Fibroblast of skin of scalp (primary cell): Measurements from ENCODE around the gene AHNAK2. TPM values are rescaled to one million over a fixed set of nuclear protein-coding genes. Genes with fewer than 3 reads are reported as not detected.
"Not testable (repeated sequence)": the region's sequence is repeated elsewhere in the genome, so short reads cannot be mapped to it uniquely, and the experiment has no call there.

ENCODE experiments used
- DNase-seq: peaks from one replicate; pipeline ENCODE4 v3.0.0-alpha.2; 2013
- polyA plus RNA-seq, 2 experiments: library from polyadenylated mRNA; unstranded; fragments of 120-200 nt; gene quantifications; one replicate each; pipeline ENCODE4 v1.2.1, GENCODE V29; 2013; ENCODE audit not compliant: insufficient read length in 2 of 2

The AHNAK2 gene
- polyA plus RNA-seq (2013, experiment 1 of 2; ENCODE audit: insufficient read length): 50.2 TPM
- 47.8 TPM for polyA plus RNA-seq (2013, experiment 2 of 2; ENCODE audit: insufficient read length)

DNA sequence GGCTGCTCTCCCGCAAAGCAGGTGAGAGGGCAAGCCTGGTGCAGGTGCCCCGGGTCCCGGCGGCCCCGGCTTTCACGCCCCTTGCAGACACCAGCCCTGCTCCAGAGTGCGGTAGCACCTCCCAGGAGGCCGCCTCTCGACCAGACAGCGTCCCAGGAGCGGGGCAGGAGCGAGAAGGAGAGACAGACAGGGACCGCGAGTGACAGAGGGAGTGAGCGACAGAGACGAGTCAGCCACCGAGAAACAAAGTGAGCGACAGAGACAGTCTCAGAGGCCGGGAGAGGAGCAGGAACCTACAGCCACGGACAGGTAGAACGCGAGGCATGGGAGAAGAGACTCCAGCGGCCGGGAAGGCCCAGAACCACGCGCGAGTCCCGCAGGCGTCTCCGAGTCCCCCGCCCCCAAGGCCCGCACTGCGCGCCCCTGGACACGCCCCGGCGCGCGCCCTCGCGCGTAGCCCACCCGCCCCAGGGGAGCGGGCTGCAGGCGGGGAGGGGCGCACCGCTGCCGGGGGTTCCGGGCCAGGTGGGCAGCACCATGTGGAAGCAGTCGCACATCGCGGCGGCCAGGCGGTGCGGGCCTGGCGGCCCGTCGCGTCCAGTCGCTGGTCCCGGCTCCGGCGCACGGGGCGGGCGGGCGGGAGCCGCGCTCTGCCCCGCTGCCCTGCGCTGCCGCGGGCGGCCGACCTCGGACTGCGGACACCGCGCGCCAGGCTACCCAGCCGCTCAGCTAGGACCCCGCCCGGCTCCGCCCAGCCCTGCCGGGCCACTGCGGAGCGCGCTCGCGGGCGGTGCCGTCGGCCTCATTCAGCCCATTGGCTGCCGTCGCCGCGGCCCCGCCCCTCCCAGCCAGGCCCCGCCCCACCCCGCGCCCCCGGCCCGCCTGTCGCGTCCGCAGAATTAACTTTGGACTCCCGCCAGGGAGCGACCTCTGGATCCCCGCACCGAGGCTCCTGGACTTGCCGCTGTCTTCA lies at the start of gene AHNAK2:
Gene AHNAK2, minus strand, starts transcription at position 694 of the 973 bp plus-strand sequence. Its CDS starts 137 bp downstream, at position 557.
- DNase-seq: peak; percentile 74

DNA sequence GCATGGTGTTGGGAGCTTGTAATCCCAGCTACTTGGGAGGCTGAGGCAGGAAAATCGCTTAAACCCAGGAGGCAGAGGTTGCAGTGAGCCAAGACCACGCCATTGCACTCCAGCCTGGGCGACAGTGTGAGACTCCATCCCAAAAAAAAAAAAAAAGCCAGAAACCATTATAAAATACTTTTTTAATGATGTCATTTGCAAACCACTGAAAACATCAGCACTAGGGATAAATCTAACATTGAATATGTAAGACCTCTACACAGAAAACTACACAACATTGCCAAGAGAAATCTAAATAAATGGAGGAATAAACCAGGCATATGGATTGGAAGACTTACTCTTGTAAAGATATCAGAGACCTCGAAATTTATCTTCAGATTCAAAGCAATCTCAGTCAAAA lies 49.5 kb upstream of the AHNAK2 start:
- DNase-seq: not testable (repeated sequence)

DNA sequence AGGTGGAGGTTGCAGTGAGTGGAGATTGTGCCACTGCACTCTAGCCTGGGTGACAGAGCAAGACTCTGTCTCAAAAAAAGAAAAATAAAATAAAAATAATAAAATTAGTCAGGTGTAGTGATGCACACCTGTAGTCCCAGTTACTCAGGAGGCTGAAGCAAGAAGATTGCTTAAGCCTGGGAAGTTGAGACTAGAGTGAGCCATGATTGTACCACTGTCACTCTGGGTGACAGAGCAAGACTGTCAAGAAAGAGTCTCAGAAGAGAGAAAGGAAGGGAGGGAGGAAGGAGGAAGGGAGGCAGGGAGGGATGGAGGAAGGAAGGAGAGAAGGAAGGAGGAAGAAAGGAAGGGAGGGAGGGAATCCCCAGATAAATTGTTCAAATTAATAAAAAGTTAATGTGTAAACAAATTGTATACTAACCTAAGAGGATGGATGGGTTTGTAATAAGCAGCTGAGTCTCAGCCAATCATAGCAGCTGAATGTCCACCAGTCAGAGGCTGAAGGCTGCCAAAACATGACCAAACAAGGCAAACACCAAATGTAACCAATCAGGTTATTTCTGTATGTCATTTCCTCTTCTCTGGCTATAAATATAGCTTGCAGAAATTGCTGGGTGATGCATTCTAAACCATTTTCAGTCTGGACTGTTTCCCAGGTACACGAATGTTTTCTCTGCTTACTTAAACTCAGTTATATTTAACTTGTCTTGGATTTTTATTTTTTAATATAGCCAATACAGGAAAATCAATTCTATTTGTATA lies 48.8 kb upstream of the AHNAK2 start:
- DNase-seq: peak; percentile 55

DNA sequence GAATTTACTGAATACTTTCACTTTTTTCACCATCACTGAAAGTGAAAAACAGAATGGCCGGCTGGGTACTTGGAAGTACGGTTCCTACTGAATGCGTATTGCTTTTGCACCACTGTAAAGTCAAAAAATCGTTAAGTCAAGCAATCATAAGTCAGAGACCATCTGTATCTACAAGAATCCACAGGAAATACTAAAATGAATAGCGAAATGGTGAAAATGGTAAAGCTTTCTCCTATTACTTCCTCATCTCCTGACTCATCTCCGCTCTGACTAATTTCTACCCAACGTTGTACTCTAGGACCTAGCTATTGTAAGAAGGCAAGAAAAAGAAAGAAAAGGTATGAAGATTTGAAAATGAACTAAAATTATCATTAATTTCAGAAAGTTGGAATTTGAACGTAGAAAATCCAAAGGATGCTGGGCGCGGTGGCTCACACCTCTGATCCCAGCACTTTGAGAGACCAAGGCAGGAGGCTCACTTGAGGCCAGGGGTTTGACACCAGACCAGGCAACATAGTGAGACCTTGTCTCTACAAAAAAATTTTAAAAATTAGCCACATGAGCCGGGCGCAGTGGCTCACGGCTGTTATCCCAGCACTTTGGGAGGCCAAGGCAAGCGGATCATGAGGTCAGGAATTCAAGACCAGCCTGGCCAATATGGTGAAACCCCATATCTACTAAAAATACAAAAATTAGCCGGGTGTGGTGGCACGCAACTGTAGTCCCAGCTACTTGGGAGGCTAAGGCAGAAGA lies 48.0 kb upstream of the AHNAK2 start:
- peak; percentile 40 for DNase-seq

DNA sequence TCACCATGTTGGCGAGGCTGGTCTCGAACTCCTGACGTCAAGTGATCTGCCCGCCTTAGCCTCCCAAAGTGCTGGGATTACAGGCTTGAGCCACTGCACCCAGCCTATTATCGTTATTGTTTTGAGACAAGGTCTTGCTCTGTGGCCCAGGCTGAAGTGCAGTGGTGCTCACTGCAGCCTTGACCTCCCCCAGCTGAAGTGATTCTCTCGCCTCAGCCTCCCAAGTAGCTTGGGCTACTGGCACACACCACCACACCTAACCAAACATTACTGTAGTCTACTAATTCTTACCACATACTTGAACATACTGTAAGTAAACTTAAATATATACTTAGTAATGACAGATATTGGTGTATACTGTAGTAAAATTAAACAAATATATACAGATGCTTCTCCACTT lies 47.3 kb upstream of the AHNAK2 start:
- DNase-seq: no peak

DNA sequence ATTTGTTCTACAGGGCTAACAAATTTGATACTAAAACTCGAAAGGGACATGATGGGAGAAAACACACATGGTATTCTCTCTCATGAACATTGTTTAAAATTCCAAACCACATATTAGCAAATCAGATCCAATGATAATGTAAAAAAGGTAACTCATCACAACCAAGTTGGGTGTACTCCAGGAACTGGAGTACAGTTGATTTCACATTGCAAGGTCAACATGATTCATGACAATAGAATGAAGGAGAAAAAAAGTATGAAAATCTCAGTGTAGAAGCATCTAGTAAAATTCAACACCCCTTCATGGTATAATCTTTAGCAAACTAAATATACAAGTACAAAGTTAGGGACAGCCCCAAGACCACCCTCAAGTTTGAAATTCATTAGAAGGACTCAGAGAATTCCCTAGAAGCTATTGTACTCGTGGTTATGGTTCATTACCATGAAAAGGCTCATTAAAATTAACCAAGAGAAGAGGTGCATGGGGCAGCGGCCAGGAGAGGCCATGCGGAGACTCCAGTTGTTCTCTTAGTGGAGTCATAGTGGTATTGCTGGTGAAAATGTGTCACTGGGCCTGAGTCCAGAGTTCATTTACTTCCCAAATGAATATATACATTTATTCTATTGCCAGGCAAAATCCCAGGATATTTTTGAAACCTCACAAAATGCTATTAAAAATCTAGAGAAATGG lies 45.8 kb upstream of the AHNAK2 start:
- DNase-seq: peak; percentile 50

DNA sequence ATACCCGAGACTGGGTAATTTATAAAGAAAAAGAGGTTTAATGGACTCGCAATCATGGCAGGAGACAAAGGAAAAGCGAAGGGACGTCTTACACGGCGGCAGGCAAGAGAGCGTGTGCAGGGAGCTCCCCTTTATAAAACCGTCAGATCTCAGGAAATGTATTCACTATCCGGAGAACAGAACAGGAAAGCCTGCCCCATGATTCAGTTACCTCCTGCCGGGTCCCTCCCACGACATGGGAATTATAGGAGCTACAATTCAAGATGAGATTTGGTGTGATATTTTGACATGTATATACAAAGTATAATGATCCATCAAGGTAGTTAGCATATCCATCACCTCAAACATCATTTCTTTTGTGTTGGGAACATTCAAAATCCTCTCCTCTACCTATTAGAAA lies 45.0 kb upstream of the AHNAK2 start:
- DNase-seq: no peak

DNA sequence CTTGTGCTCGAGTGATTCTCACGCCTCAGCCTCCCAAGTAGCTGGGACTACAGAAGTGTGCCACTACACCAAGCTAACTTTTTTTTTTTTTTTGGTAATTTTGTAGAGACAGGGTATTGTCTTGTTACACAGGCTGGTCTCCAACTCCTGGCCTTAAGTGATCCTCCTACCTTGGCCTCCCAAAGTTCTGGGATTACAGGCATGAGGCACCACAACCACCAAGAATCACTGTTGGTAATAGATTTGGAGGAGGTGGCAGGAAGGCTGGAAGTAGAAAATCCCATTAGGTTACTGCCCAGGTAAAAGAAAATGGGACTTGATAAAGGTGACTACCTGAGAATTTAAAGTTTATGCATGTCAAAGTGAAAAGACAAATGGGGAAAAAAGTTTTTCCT lies 44.1 kb upstream of the AHNAK2 start:
- no peak for DNase-seq

DNA sequence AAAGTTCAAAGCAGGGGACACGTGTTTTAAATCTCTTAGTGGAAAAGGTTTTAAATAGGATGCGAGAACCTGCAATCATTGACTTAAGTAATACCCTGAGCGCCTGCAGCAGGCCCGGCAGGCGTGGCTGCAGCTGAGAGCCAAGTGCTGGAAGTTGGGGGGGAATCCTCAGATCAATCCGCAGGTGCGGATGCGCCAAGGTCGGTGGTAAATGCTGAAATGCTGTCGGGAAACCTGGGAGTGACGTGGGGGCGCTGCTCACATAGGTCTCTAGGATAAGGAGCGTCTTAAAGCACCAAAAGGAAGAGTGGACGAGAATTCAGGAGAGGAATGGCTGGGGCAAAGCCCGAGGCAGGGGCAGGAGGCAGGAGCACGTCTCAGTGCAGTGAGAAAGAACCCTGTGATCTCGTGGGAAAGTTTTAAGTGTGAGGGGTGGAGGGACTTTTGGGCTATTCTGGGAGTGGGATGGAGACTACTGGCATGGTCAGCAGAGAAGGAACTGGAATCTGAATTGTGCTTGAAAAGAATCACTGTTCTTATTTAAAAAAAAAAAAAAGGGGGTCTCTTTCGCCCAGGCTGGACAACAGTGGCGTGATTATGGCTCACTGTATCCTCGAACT lies 43.6 kb upstream of the AHNAK2 start:
- DNase-seq: peak; percentile 36

DNA sequence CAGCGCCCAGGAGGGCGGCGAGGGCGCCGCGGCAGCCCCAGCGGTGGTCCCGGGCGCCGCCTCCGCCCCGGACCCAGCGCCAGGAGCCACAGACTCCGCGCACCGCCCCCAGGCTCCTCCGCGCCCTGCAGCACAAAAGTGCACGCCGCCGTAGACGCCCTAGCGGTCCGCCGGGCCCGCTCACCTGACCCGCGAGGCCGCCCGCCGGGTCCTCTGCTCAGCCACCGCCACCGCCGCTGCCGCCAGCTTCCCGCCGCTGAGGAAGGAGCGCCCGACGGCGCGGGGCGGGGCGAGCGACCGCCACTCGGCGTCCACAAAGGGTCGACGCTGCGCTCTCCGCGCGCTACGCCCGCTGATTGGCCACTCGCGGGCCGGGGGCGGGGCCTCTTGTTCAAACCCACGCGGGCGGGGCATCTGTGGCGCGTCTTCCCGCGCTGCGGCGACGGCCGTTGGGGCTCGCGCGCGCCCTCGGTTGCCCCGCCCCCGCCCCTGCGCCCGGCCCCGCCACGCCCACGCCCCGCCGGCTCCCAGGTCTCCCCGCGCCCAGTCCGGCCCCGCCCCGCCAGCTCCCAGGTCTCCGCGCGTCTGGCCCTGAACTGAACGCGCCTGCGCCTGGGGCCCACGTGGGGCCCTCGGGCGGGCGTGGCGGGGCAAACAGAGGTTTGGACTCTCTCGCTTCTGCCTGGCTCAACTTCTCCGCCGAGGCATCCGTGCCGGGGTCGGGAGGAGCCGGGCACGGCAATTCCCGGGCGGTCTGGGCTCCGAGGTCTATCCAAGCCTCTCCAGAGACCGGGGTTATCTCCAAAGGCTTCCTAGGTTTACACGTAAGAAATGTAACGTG lies 42.9 kb upstream of the AHNAK2 start, which contains the start of gene CDCA4:
Gene CDCA4, minus strand, starts transcription at position 269 of the 841 bp plus-strand sequence. CDS start 9,154 bp downstream, outside the sequence.
- DNase-seq: peak; percentile 97

DNA sequence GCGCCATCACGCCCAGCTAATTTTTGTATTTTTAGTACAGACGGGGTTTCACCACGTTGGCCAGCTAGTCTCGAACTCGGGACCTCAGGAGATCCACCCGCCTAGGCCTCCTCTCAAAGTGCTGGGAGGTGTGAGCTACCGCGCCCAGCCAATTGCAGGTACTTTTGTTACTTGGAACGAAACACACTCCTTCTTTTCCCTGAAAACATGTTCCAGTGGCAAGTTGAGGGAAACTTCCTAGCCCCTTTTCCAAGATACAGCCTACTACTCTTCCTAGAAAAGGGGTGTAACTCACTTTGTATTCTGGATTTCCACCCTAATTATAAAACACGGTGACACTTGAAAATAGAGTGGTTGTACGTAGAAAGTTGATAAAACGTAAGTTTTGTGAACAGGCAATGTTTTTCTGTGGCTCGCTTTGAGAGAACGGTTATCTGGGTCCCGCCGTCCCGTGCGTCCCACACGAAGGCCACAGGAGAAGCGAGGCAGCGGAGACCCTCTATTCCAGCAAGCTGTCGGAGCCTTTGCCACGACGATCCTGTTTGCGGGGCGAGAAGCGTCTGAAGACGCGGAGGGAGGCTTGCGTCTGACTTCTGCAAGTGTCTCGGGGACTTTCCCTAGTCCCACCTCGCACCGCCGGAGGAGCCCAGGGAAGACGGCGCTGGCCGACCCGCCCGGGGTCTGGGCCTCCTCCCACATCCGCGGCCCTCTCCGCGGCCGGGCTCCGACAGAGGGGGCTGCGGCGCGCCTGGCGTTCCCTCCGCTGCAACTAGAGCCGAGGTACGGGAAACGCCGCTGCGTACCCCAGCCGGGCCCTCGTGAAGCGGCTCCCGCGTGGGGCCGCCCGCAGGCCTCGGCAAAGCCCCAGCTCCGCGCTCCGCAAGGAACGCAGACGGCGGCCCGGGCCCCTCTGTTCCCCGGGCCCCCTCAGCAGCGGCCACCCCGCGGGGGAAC lies 42.0 kb upstream of the AHNAK2 start:
- DNase-seq: peak; percentile 25

DNA sequence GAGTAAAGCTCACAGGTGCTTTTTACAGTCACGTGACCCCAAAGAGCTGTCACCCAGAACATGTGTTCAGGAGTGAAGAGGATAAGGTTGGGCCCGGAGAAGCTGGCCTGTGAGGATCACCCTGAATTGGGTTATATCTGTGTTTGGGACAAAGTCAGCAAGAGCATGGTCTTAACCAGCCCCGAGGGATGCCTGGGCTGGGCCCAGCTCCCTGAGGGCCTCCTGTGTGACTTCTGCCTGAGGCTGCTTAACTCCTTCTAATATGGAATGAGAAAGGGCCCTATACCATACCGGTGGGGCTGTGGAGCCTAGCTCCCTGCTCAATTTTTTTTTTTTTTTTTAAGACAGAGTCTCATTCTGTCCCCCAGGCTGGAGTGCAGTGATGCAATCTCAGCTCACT lies 40.2 kb upstream of the AHNAK2 start:
- DNase-seq: no peak

DNA sequence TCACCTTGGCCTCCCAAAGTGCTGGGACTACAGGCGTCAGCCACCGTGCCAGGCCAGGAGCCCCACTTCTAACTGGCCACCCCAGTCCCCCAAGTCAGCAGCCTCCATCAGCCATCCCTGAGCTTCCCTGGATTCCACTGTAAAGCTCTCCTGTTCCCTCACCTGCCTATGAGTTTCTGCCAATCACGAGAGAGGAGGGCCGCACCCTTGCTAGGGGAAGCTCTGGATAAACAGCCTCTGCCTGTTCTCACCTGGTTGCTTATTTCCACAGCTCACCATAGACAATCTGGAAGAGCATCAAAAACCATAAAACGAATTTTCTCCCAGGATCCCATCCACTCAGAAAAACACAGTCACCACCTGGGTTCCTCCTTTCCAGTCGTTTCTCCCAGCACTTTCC lies 37.7 kb upstream of the AHNAK2 start:
- DNase-seq: no peak

DNA sequence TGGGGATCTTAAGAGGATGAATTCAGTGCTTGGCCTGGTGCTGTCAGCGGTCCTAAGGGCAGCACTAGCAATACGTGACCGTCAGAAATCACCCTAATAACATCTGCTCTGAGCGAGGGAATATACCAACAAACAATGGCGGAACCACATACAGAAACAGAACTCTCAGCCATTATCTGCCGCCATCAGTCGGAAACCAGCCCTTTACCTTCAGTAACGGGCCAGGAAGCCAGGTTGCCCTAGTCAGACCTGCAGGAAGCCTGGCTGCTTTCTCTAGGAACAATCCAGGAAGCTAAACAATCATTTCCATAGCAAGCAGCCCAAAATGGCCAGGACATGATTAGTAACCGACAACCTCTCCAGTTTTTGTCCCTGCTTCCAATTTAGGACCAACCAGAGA lies 37.1 kb upstream of the AHNAK2 start:
- no peak for DNase-seq

DNA sequence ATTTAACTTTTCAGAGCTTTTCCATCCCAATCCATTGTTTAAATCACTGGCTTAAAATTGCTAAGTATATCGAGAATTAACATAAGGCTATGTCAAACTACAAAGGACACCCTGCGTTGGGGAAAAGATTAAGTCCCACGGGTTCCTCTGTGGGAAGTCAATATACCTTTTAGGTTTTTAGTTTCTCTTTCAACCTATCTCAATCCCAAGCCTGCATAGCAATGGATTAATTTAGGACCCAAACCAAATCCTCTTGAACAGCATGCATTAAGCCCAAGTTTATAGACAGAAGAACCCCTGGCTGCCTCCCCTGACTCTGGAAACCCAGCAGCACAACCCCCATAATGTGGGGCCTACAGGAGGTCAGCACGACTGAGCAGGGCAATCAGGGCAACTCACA lies 36.5 kb upstream of the AHNAK2 start:
- DNase-seq: no peak

DNA sequence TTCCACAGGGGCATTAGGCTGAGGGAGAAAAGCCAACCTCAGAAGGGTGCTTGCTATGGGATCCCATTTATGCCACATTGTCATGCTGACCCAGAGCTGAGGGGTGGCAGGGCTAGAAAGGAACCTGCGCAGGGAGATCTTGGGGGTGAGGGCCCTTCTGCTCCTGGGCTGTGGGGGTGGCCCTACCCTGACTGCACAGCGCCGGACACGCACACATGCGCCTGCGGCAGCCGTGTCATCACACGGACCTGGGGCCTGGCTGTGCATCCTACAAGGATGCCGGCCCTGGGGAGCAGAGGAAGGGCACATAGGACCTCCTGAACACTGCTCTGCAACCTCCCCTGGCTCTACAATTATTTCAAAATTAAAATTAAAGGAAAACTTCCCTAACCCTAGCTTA lies 35.9 kb upstream of the AHNAK2 start:
- DNase-seq: no peak

DNA sequence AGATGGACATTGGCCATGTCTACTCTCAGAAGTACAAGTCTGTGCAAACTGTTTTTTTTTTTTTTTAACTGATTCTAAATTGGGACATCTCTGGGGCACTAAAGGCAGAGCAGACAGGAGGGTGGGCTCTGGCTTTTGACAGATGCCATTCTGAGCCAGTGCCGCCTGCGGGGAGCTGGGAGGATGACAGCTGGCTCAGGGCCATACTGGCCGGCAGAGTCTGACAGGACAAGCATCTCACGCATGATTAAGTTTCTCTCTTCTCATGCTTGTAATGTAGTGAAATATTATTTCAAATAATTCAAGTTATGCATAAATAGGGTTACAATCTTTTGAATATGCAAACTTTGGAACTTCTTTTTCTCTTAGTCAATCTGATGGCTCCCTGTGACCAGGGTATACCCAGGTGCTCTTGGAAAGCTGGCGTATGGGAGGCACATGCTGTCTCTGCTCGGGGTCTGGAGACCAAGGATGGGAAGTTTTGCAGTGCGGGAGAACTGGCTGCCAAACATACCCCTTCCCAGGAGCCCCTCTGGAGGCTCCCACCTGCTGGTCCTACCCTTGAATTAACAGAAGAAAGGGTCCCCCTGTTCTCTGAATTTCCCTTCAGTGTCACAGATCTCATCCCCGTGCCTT lies 35.1 kb upstream of the AHNAK2 start:
- DNase-seq: peak; percentile 45

DNA sequence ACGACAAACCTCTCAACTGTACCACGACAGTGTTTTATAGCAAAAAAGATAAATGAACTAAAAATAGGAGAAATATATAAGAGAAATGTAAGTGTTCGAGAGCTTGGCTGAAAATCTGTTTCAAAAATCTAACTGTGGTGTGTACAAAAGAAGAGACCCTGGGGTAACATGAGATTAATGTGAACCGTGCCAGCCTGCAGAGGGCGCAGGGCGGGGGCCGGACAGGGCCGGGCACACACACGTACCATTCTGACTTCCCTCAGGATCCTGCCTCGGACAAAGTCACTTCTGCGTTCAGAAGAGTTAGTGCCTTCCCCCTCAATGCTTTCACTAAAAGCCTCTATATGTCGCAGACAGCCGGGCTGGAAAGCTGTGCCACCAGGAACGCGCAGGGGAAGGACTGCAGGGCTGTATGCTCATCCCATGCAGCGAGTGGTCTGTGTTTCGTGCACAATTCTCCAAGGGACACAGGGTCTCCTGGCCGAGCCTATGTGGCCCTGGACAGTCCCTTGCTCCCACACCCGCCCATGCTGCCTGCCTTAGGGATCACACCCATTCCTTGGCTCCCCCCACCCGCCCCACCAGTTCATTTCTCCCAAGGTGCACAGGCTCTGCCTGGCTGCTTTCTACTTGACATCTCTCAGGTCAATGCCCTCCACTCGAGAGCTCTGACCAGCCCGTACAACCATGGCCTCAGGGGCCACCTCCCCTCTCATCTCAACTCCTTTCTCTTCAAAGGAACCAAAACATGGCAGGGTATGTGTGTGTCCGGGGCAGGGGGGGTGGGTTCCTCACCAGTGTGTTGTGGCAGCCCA lies 34.2 kb upstream of the AHNAK2 start:
- no peak for DNase-seq
